T-helper 2 cell treated with Interferon-gamma antibody and Interleukin-4, amounts not matched to agents 5 μg/mL and 100 μg/mL, for 36 hours (primary cell): ENCODE measurements around the gene SLC17A7.

Experiments used
- DNase-seq: peaks from one replicate; pipeline ENCODE4 v3.0.0; 2021; ENCODE audit warnings: low spot score
- H3K27ac Mint-ChIP-seq: one replicate; pipeline ENCODE4 v1.8.0; 2021; ENCODE audit warnings: mild to moderate bottlenecking, mixed read lengths
- H3K27me3 Mint-ChIP-seq: one replicate; pipeline ENCODE4 v1.8.0; 2021; ENCODE audit warnings: low read depth, mixed read lengths
- H3K36me3 Mint-ChIP-seq: one replicate; pipeline ENCODE4 v1.8.0; 2021; ENCODE audit warnings: low read depth, mixed read lengths
- H3K4me1 Mint-ChIP-seq: one replicate; pipeline ENCODE4 v1.8.0; 2021; ENCODE audit warnings: low read depth, mixed read lengths
- H3K4me3 Mint-ChIP-seq: one replicate; pipeline ENCODE4 v1.8.0; 2022; ENCODE audit warnings: mild to moderate bottlenecking, moderate library complexity, mixed read lengths
- H3K9me3 Mint-ChIP-seq: one replicate; pipeline ENCODE4 v1.8.0; 2021; ENCODE audit warnings: mixed read lengths

Gene SLC17A7

GRCh38 chr19:49441210-49441959, at the start of gene SLC17A7:
Gene SLC17A7, minus strand, starts transcription at chr19:49441527. Its CDS starts 148 bp downstream, at chr19:49441379.
- no peak for DNase-seq
- Mint-ChIP-seq H3K4me1 (peaks cover 29% of the 10 kb centered on the region), H3K27me3 (peaks cover 61% of the 10 kb centered on the region), H3K4me3 (peak within 1 kb of the TSS; percentile 83), H3K9me3 (no peaks in the 10 kb centered on the region), H3K27ac (peak within 1 kb of the TSS; percentile 87), H3K36me3 (peaks cover 13% of the 10 kb centered on the region)

- Mint-ChIP-seq H3K4me1 (peaks cover 30% of the 10 kb centered on the region), H3K27me3 (peaks cover 3% of the 10 kb centered on the region), H3K9me3 (no peaks in the 10 kb centered on the region), H3K27ac (peak overlapping the region; percentile 94), H3K4me3 (peak overlapping the region; percentile 99), H3K36me3 (peaks cover 76% of the 10 kb centered on the region)
- DNase-seq = no peak
These were observed 49.1 kb upstream of the SLC17A7 start for GRCh38 chr19:49490287-49491029.

DNA sequence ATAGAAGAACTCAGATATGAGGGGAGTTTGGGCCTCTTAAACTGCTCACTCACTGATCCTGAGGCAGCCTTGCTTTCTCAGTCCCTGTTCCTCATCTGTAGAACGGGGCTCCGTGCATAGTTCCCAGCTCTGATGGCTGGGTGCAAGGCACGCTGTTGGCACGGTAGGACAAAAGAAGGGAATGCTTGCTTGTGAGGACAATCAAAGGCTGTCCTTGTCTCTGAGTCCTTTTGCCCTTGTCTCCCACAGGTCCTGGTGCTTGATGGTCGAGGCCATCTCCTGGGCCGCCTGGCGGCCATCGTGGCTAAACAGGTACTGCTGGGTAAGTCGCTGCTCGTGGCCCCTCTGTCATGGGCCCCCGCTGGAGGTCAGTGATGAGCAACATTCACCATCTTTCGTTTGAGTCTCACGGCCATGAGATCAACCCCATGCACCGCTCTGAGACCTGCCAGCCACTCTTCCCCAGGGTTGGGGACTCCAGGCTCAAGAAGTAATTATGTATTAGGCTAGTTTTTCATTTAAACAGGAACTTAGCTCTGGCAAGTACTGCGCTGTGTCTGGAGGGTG, 48.4 kb upstream of the SLC17A7 start:
- Mint-ChIP-seq H3K27ac (peak overlapping the region; percentile 94), H3K36me3 (peaks cover 79% of the 10 kb centered on the region), H3K4me1 (peaks cover 30% of the 10 kb centered on the region), H3K27me3 (peaks cover 3% of the 10 kb centered on the region), H3K9me3 (no peaks in the 10 kb centered on the region), H3K4me3 (peak overlapping the region; percentile 99)
- DNase-seq = peak; percentile 21

DNA sequence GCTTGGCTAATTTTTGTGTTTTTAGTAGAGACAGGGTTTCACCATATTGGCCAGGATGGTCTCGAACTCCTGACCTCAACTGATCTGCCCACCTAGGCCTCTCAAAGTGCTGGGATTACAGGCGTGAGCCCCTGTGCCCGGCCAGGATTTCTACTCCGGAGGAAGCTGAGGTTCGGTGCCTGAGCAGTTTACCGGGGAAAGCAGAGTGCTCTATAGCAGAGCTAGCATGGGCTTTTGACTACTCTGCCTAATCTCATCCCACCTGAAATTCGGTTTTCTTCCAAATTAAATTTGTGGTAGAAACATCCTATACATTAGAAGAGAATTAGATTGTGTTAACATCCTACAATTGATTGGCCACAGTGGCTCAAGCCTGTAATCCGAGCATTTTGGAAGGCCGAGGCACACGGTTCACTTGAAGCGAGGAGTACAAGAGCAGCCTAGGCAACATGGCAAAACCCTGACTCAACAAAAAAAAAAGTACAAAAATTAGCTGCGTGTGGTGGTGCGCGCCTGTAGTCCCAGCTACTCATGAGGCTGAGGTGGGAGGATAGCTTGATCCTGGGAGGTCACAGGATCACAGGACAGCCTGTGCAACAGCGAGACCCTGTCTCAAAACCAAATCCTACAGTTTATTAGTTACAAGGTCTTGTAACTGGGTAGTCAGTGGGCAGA, 47.7 kb upstream of the SLC17A7 start:
- Mint-ChIP-seq H3K27ac (peak overlapping the region; percentile 94), H3K27me3 (peaks cover 3% of the 10 kb centered on the region), H3K9me3 (no peaks in the 10 kb centered on the region), H3K36me3 (peaks cover 83% of the 10 kb centered on the region), H3K4me3 (peak overlapping the region; percentile 99), H3K4me1 (peaks cover 30% of the 10 kb centered on the region)
- no peak for DNase-seq

DNA sequence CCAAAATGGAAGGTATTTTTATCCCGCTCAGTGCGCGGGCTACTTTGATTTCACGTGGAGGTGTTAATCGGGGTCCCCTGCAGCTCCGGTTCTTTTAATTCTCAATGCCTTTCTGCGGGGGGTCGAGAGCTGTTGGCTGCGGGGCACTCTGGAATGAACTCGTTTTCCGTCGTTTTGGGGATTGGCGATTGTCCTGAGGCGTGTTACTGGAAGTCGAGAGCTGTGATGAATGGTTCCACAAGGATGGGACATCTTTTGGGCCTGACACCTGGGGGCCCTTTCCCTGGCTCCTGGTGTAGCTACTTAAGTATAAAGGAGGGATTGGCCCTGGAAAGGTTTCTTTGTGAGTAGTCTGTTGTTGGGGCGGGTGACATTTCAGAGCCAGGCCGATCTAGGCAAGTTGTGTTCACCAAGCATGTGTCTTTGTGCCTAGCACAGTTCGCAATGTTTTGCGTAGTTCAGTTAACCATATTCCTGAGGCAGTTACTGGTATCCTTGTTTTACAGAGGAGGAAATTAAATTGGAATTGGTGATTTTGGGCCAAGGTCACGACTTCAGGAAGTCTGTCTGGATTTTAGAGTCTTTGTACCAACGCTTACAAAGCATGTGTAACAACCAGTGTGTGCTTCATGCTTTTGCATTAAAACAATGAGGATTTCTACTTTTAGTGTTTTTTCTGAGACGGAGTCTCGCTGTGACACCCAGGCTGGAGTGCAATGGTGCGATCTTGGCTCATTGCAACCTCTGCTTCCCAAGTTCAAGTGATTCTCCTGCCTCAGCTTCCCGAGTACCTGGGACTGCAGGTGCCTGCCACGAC, 46.9 kb upstream of the SLC17A7 start:
- Mint-ChIP-seq H3K9me3 (no peaks in the 10 kb centered on the region), H3K4me3 (peak overlapping the region; percentile 99), H3K4me1 (peaks cover 30% of the 10 kb centered on the region), H3K27ac (peak overlapping the region; percentile 94), H3K36me3 (peaks cover 82% of the 10 kb centered on the region), H3K27me3 (peaks cover 3% of the 10 kb centered on the region)
- DNase-seq = peak; percentile 21

DNA sequence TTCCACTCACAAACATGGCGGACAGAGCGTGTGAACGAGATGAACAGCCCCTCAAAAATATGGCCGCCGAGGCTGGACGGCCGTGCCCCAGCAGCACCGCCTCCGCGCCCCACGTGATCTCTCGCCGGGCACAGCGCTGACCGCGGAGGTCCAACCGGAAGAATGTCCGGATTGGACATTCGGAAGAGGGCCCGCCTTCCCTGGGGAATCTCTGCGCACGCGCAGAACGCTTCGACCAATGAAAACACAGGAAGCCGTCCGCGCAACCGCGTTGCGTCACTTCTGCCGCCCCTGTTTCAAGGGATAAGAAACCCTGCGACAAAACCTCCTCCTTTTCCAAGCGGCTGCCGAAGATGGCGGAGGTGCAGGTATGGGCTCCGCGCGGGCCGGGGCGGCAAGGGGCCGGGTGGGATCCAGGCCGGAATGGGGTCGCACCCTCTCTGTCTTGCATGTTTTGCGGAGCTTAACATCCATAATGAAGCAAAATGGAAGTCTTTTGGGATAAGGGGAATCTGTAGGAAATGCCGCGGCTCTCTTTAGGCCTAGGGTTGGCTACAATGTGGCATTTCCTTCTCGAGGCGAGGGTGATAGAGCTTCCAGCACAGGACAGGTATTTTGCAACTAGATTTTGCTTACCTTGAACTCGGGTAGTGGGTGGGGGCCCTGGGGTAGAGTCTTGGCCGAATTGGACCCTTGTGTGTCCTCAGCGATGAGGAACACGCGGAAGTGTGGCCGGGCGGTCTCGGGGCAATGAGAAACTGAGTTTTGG, 46.1 kb upstream of the SLC17A7 start, which contains the start of gene RPL13A:
RPL13A (plus strand) TSS at position 332 of the 769 bp plus-strand sequence; CDS start at position 354, 22 bp downstream.
- Mint-ChIP-seq H3K27ac (peak within 1 kb of the TSS; percentile 94), H3K36me3 (peaks cover 74% of the 10 kb centered on the region), H3K9me3 (no peaks in the 10 kb centered on the region), H3K4me3 (peak within 1 kb of the TSS; percentile 99), H3K27me3 (peaks cover 3% of the 10 kb centered on the region), H3K4me1 (peaks cover 22% of the 10 kb centered on the region)
- peak; percentile 100 for DNase-seq

DNA sequence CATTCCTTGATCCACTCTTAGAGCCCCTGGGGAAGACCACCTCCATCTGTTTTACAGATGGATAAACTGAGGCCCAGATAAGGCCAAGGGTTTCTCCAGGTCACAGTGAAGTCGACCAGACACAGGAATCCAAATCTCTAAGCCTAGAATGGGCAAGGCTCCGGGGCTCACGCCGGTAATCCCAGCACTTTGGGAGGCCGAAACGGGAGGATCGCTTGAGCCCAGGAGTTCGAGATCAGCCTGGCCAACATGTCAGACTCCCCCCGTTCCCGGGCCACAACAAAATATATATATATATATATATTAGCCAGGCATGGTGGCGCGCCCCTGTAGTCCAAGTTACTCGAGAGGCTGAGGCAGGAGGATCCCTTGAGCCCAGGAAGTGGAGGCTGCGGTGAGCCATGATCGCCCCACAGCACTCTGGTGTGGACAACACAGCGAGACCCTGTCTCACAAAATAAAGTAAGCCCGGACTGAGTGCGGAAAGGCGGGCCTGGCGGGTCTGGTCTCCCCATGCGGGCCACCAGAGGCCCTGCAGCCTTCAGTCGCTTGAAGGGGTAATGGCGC, 45.5 kb upstream of the SLC17A7 start:
- Mint-ChIP-seq H3K4me3 (peak overlapping the region; percentile 99), H3K9me3 (no peaks in the 10 kb centered on the region), H3K27ac (peak overlapping the region; percentile 94), H3K4me1 (peaks cover 19% of the 10 kb centered on the region), H3K36me3 (peaks cover 71% of the 10 kb centered on the region), H3K27me3 (peaks cover 3% of the 10 kb centered on the region)
- DNase-seq = no peak

- peaks cover 70% of the 10 kb centered on the region for H3K36me3 Mint-ChIP-seq
- H3K4me1 Mint-ChIP-seq = peaks cover 19% of the 10 kb centered on the region
- peaks cover 3% of the 10 kb centered on the region for H3K27me3 Mint-ChIP-seq
- no peak overlapping the region for H3K4me3 Mint-ChIP-seq
- H3K27ac Mint-ChIP-seq = peak overlapping the region; percentile 63
- DNase-seq = no peak
- H3K9me3 Mint-ChIP-seq = no peaks in the 10 kb centered on the region
These were observed 44.9 kb upstream of the SLC17A7 start for GRCh38 chr19:49486232-49486631.

DNA sequence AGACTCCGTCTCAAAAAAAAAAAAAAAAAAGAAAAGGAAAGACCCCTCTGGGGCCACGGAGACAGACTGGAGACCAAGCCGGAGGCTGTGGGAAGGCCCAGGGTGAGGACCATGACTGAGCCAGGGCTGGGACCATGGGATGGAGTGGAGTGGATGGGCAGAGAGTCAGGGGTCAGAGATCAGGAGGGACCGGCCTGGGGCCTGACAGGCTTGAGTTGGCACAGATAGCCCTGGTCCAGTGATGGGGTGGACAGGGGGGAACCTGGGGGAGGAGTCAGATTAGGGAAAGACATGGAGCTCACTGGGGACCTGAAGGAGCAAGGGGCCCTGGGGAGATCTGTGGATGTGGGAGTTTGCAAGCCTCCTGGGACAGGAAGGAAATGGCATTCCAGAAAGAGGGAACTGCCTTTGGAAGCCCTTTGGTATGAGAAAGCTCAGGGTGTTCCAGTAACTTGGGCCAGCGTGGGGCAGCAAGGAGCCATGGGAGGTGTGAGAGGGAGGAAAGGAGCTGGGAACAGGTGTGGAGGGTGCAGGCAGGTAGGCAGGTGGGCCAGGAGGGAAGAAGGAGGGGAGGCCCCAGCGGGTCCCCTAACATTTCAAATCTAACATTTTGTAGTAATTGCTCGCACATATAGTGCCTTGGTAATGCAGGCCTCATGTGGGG, 39.8 kb upstream of the SLC17A7 start:
- peaks cover 44% of the 10 kb centered on the region for H3K36me3 Mint-ChIP-seq
- H3K4me3 Mint-ChIP-seq = no peak overlapping the region
- no peaks in the 10 kb centered on the region for H3K9me3 Mint-ChIP-seq
- H3K27me3 Mint-ChIP-seq = no peaks in the 10 kb centered on the region
- DNase-seq = no peak
- H3K4me1 Mint-ChIP-seq = peaks cover 5% of the 10 kb centered on the region
- peak overlapping the region; percentile 62 for H3K27ac Mint-ChIP-seq

GRCh38 chr19:49479975-49480628, 38.8 kb upstream of the SLC17A7 start:
- peaks cover 45% of the 10 kb centered on the region for H3K36me3 Mint-ChIP-seq
- H3K4me1 Mint-ChIP-seq = peaks cover 9% of the 10 kb centered on the region
- no peak overlapping the region for H3K27ac Mint-ChIP-seq
- H3K4me3 Mint-ChIP-seq = no peak overlapping the region
- DNase-seq = no peak
- H3K27me3 Mint-ChIP-seq = no peaks in the 10 kb centered on the region
- H3K9me3 Mint-ChIP-seq = no peaks in the 10 kb centered on the region

- peak; percentile 76 for DNase-seq
- no peaks in the 10 kb centered on the region for H3K9me3 Mint-ChIP-seq
- H3K36me3 Mint-ChIP-seq = peaks cover 41% of the 10 kb centered on the region
- no peaks in the 10 kb centered on the region for H3K27me3 Mint-ChIP-seq
- H3K27ac Mint-ChIP-seq = peak overlapping the region; percentile 91
- peaks cover 25% of the 10 kb centered on the region for H3K4me1 Mint-ChIP-seq
- H3K4me3 Mint-ChIP-seq = peak overlapping the region; percentile 99
These were observed 34.9 kb upstream of the SLC17A7 start for GRCh38 chr19:49475995-49476880.
